ENCODE results near the gene ZFR. TPM values are rescaled to one million over a fixed set of nuclear protein-coding genes. Genes with fewer than 3 reads are reported as not detected.
"Not testable (repeated sequence)": the region's sequence is repeated elsewhere in the genome, so short reads cannot be mapped to it uniquely, and the experiment has no call there.

Gene ZFR
- total RNA-seq, 1 donor, result 118 TPM

GRCh38 chr5:32434221-32434620 lies 10.3 kb downstream of the ZFR start:
- TF ChIP-seq, protein P1, sequence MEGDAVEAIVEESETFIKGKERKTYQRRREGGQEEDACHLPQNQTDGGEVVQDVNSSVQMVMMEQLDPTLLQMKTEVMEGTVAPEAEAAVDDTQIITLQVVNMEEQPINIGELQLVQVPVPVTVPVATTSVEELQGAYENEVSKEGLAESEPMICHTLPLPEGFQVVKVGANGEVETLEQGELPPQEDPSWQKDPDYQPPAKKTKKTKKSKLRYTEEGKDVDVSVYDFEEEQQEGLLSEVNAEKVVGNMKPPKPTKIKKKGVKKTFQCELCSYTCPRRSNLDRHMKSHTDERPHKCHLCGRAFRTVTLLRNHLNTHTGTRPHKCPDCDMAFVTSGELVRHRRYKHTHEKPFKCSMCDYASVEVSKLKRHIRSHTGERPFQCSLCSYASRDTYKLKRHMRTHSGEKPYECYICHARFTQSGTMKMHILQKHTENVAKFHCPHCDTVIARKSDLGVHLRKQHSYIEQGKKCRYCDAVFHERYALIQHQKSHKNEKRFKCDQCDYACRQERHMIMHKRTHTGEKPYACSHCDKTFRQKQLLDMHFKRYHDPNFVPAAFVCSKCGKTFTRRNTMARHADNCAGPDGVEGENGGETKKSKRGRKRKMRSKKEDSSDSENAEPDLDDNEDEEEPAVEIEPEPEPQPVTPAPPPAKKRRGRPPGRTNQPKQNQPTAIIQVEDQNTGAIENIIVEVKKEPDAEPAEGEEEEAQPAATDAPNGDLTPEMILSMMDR (IDR thresholded peaks at IDR 0.05; ENCODE audit: insufficient read depth, low read length), result no peak
- H3K4me3 ChIP-seq (ENCODE audit: low read depth, low read length), result no peak overlapping the region
- DNase-seq (ENCODE audit: low read depth), result no peak

- no peak for DNase-seq (ENCODE audit: low read depth)
- H3K4me3 ChIP-seq (ENCODE audit: low read depth, low read length), result no peak overlapping the region
- TF ChIP-seq, protein P1 (IDR thresholded peaks at IDR 0.05; ENCODE audit: insufficient read depth, low read length), result no peak
Observed at GRCh38 chr5:32432633-32433032, 11.9 kb downstream of the ZFR start.

- not testable (repeated sequence) for H3K4me3 ChIP-seq (ENCODE audit: low read depth, low read length); DNase-seq (ENCODE audit: low read depth)
Observed at GRCh38 chr5:32430825-32431224, 13.7 kb downstream of the ZFR start.

DNA sequence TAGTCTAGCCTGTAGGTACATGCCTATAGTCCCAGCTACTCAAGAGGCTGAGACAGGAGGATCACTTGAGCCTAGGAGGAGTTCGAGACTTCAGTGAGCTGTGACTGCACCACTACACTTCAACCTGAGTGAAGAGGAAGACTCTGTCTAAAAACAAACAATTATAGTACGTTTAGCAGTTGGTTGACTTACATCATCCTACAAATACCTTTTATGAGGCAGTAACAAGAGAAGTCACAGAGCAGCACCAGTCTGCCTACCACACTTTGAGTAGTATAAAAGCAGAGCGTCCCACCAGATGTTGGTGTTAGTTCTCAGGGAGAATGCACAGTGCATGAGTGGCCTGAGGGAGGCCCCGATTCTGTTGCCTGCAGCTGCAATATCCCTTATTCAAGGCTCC lies 16.1 kb downstream of the ZFR start:
- DNase-seq (ENCODE audit: low read depth), result no peak
- TF ChIP-seq, protein P1 (IDR thresholded peaks at IDR 0.05; ENCODE audit: insufficient read depth, low read length), result no peak
- H3K4me3 ChIP-seq (ENCODE audit: low read depth, low read length), result no peak overlapping the region

GRCh38 chr5:32426440-32427151 lies 17.9 kb downstream of the ZFR start:
- H3K4me3 ChIP-seq (ENCODE audit: low read depth, low read length), result no peak overlapping the region
- DNase-seq (ENCODE audit: low read depth), result no peak
- TF ChIP-seq, protein P1 (IDR thresholded peaks at IDR 0.05; ENCODE audit: insufficient read depth, low read length), result no peak

DNA sequence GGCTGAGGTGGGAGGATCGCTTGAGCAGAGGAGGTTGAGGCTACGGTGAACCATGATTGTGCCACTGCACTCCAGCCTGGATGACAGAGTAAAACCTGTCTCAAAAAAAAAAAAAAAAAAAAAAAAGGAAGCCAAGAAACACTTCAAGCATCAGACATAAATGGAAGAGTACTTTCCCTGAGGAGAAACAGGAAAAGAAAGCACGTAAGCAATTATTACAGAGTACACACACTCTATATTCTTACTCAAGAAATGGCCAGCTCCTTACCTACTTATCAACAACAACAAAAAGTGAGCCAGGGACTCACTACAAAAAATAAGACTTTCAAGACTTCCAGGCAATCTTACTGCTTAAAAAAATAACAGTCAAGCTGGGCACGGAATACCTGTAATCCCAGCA lies 21.8 kb downstream of the ZFR start:
- H3K4me3 ChIP-seq (ENCODE audit: low read depth, low read length), result no peak overlapping the region
- no peak for DNase-seq (ENCODE audit: low read depth)
- TF ChIP-seq, protein P1 (IDR thresholded peaks at IDR 0.05; ENCODE audit: insufficient read depth, low read length), result no peak

DNA sequence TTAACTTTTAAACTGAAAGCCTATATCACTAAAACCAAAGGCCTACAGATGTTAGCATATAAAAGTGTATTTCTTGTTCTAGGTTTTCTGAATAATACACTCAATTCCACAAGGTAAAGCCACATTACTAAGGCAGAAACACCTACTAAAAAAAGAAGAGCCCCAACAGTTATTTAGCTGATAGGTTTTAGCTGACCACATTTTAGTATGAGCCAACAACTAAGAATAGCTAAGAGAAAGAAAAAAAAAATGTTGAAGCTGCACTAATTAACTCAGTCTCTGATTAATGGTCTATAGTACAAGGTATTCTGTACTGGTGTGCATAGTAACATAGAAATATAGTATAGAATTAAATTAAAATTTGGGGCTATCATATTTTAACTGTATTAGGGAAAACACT lies 23.5 kb downstream of the ZFR start:
- no peak for DNase-seq (ENCODE audit: low read depth)
- H3K4me3 ChIP-seq (ENCODE audit: low read depth, low read length), result no peak overlapping the region

More for the DNA sequence above, 23.5 kb downstream of the ZFR start:
- TF ChIP-seq, protein P1 (IDR thresholded peaks at IDR 0.05; ENCODE audit: insufficient read depth, low read length), result no peak
